K562 (cell line): ENCODE measurements around the gene ARHGEF7. TPM values are rescaled to one million over a fixed set of nuclear protein-coding genes. Genes with fewer than 3 reads are reported as not detected.

Source experiments
- ATAC-seq: fragments of 200-7000 bp; cut with Tn5 transposase; 3 replicates; pipeline ENCODE4 v1.9.1; 2020; ENCODE audit warnings: moderate library complexity
- BruUV-seq: library from RNA; stranded (reverse); fragments of 400-500 nt; replicated peaks from 2 replicates; lab custom pipeline; 2021; lab: Mats Ljungman, UMichigan
- CTCF ChIA-PET: fragments of 300-600 bp; formaldehyde crosslinking; extraction: SDS; loops from one replicate; lab custom pipeline; 2021; ENCODE audit warnings: low intra/inter-chr PET ratio; lab: Yijun Ruan, JAX
- POLR2A ChIA-PET: fragments of 300-600, 350-650 bp; sonication (Branson Sonifier 250); formaldehyde crosslinking; extraction: SDS; loops from one replicate; lab custom pipeline; 2021; ENCODE audit warnings: antibody characterized with exemption, inconsistent platforms; lab: Yijun Ruan, JAX
- DNase-seq, 4 experiments: peaks; one replicate each; pipeline versions ENCODE4 v3.0.0 to v3.0.0-alpha.2; 2011 to 2018; ENCODE audit warnings: low spot score in 3 of 4, mixed read lengths in 3 of 4; ENCODE audit errors: extremely low read depth in 1 of 4
- FAIRE-seq: peaks from 2 replicates; lab custom pipeline; 2011; peaks lifted over from hg19 to GRCh38; lab: Jason Lieb, UNC
- H2AFZ ChIP-seq: 2 replicates; pipeline ENCODE4 v1.6.0; 2011; ENCODE audit warnings: low read depth, low read length, control low read depth, inconsistent platforms
- H3K27ac ChIP-seq: fragments of 200-600 bp; 3 replicates; pipeline ENCODE4 v1.8.0; 2011; ENCODE audit warnings: low read depth, mild to moderate bottlenecking, control low read depth, inconsistent platforms, low read length, moderate library complexity, mixed read lengths; ENCODE audit errors: extremely low read depth
- H3K27me3 ChIP-seq, 2 experiments: fragments of 300-600 bp in 1 of 2; 2 replicates in 1 of 2; 3 replicates in 1 of 2; pipeline versions ENCODE4 v1.6.0 to v1.8.0; 2011; ENCODE audit warnings: inconsistent platforms in 2 of 2, low read length in 2 of 2, mild to moderate bottlenecking in 1 of 2, mixed read lengths in 1 of 2, moderate library complexity in 1 of 2; ENCODE audit not compliant: control insufficient read depth in 2 of 2, insufficient read depth in 2 of 2
- H3K36me3 ChIP-seq: fragments of 300-600 bp; 3 replicates; pipeline ENCODE4 v1.8.0; 2011; ENCODE audit warnings: mild to moderate bottlenecking, low read length, inconsistent platforms; ENCODE audit not compliant: control insufficient read depth, insufficient read depth
- H3K4me1 ChIP-seq, 2 experiments: fragments of 200-600 bp in 1 of 2; replicated peaks in 1 of 2; 2 replicates in 1 of 2; 3 replicates in 1 of 2; pipeline versions ENCODE4 v1.5.1 to v1.8.0; 2011; ENCODE audit warnings: inconsistent platforms in 2 of 2, low read length in 2 of 2, mild to moderate bottlenecking in 1 of 2, mixed read lengths in 1 of 2, moderate library complexity in 1 of 2; ENCODE audit not compliant: control insufficient read depth in 2 of 2, insufficient read depth in 2 of 2
- H3K4me2 ChIP-seq: 2 replicates; pipeline ENCODE4 v1.6.1; 2011; ENCODE audit warnings: low read length, control low read depth, inconsistent platforms, mixed read lengths; ENCODE audit not compliant: insufficient read depth
- H3K4me3 ChIP-seq: fragments of 200-600 bp; sonication (generic), shearing (Covaris generic); 2 replicates; pipeline ENCODE4 v1.5.1; 2016; ENCODE audit warnings: control low read depth, inconsistent platforms
- H3K79me2 ChIP-seq: fragments of 200-600 bp; 3 replicates; pipeline ENCODE4 v1.8.0; 2011; ENCODE audit warnings: low read length, inconsistent platforms; ENCODE audit not compliant: control insufficient read depth, insufficient read depth
- H3K9ac ChIP-seq, 2 experiments: 2 replicates each; pipeline versions ENCODE4 v1.6.0 to v1.6.1; 2011; ENCODE audit warnings: low read depth in 2 of 2, low read length in 2 of 2, control low read depth in 1 of 2, inconsistent platforms in 1 of 2, mild to moderate bottlenecking in 1 of 2, mixed read lengths in 1 of 2; ENCODE audit not compliant: insufficient read depth in 1 of 2
- H3K9me1 ChIP-seq: one replicate; pipeline ENCODE4 v1.6.0; 2011; ENCODE audit warnings: inconsistent platforms, mild to moderate bottlenecking, low read length, moderate library complexity; ENCODE audit not compliant: control insufficient read depth, insufficient read depth
- H3K9me3 ChIP-seq: replicated peaks from 2 replicates; pipeline ENCODE4 v1.5.1; 2011; ENCODE audit warnings: low read depth, low read length, inconsistent platforms; ENCODE audit not compliant: control insufficient read depth, insufficient read depth
- H4K20me1 ChIP-seq: replicated peaks from 2 replicates; pipeline ENCODE4 v1.6.1; 2011; ENCODE audit warnings: low read length, inconsistent platforms, mixed read lengths; ENCODE audit not compliant: control insufficient read depth, insufficient read depth
- DEAF1 ChIP-seq: fragments of 450-650 bp; formaldehyde crosslinking; IDR thresholded peaks from 2 replicates; pipeline ENCODE4 v1.4.0; 2020; ENCODE audit warnings: mild to moderate bottlenecking, moderate library complexity
- POLR2AphosphoS2 ChIP-seq: IDR thresholded peaks from 2 replicates; pipeline ENCODE4 v1.6.1; 2012; ENCODE audit warnings: low read length, improper control_type of control experiment
- PRPF4 ChIP-seq: fragments of 200-400 bp; formaldehyde crosslinking; IDR thresholded peaks from one replicate; pipeline ENCODE4 v1.6.1; 2017; ENCODE audit warnings: low read length, low read depth, mild to moderate bottlenecking; ENCODE audit not compliant: insufficient read depth, poor library complexity, severe bottlenecking
- RFX5 ChIP-seq: IDR thresholded peaks from 2 replicates; pipeline ENCODE4 v1.6.1; 2011; ENCODE audit warnings: low read depth, mild to moderate bottlenecking, improper control_type of control experiment, low read length
- SP1 ChIP-seq: sonication (generic); formaldehyde crosslinking; IDR thresholded peaks from 2 replicates; pipeline ENCODE4 v1.8.1; 2022; ENCODE audit warnings: mild to moderate bottlenecking, missing genetic modification reagents
- TAF7 ChIP-seq: fragments of 450-650 bp; IDR thresholded peaks from 2 replicates; pipeline ENCODE4 v1.6.1; 2016; ENCODE audit warnings: missing genetic modification characterization, missing compliant biosample characterization
- ZNF174 ChIP-seq: fragments of 250-450 bp; sonication (Bioruptor Pico); IDR thresholded peaks from 2 replicates; pipeline ENCODE4 v1.4.0; 2020; ENCODE audit warnings: mild to moderate bottlenecking
- WGBS: fragments of 100-300 bp; shearing (Covaris generic); methylation state at CpG from one replicate; pipeline ENCODE4 v1.1.6; 2016; ENCODE audit warnings: low coverage, mixed read lengths; ENCODE audit not compliant: insufficient coverage; ENCODE audit errors: missing lambda C conversion rate; 5-methylcytosine and 5-hydroxymethylcytosine counted together
- in situ Hi-C: fragments of 300-500 bp; cut with MboI; formaldehyde crosslinking; loops from 4 replicates; pipeline ENCODE4 v1.15.0; 2018; ENCODE audit warnings: inconsistent platforms, mixed read lengths
- intact Hi-C: fragments of 100-400 bp; cut with micrococcal nuclease; formaldehyde crosslinking; loops from 2 replicates; pipeline ENCODE4 v1.14.2; 2022
- polyA plus RNA-seq, 8 experiments: library from polyadenylated mRNA; depleted of rRNA in 4 of 8; stranded (reverse) in 5 of 8; unstranded in 3 of 8; fragments of >200 nt; fragmentation: Nextera tagmentation in 2 of 8; fragmentation: Illumina TruSeq in 1 of 8; extraction: Ambion mirVana in 2 of 8; extraction: Trizol in 1 of 8; gene quantifications; 2 replicates each; pipeline versions ENCODE4 v1.2.1 to v1.2.3, GENCODE V29; 2011 to 2014; ENCODE audit warnings: inconsistent platforms in 1 of 8, missing spikeins in 1 of 8
- total RNA-seq, 7 experiments: library from RNA; depleted of rRNA in 6 of 7; stranded (reverse); fragments of >200 nt in 6 of 7; fragmentation: Illumina TruSeq in 2 of 7; extraction: Trizol in 2 of 7; gene quantifications; 2 replicates each; pipeline versions ENCODE4 v1.2.1 to v1.2.3, GENCODE V29; 2011 to 2021; ENCODE audit warnings: low replicate concordance in 1 of 7

ARHGEF7 gene
- total and polyA plus RNA-seq, 9 of the 15 experiments (the other 6 are each of a cell fraction or from before 2014, with no cell fraction given): 2.1 to 26.8 (median 17.5) TPM

- TF ChIP-seq DEAF1 (CRISPR knock-in tag) (no peak), SP1 (no peak), TAF7 (tag) (no peak)
Measured at GRCh38 chr13:111278258-111278657, 163.1 kb downstream of the ARHGEF7 start (continued).

- no peak overlapping the region for H3K4me3 ChIP-seq
- H3K9ac ChIP-seq: no peak overlapping the region
- 92% methylated on average over 13 of the region's 17 CpGs for WGBS
- H3K27me3 ChIP-seq: no peaks in the 10 kb centered on the region
- FAIRE-seq (no peak), DNase-seq (no peak)
- H2AFZ ChIP-seq: no peak overlapping the region
- no TSS peak for BruUV-seq
- H3K4me2 ChIP-seq: no peak overlapping the region
- no peaks in the 10 kb centered on the region for H3K9me3 ChIP-seq
- POLR2A ChIA-PET: interaction anchor here (0.7 kb wide), 1 partner anchor 9 kb away, joined by 3 read pairs; no protein-coding TSS in a partner anchor
- no peak for TF ChIP-seq PRPF4
- TF ChIP-seq POLR2AphosphoS2: no peak
- no peak for TF ChIP-seq ZNF174 (CRISPR knock-in tag)
- no peak for TF ChIP-seq RFX5
- TF ChIP-seq, all 486 proteins: peak for 0
- H3K79me2 ChIP-seq: no peaks in the 10 kb centered on the region
- no peaks in the 10 kb centered on the region for H3K9me1 ChIP-seq
- CTCF ChIA-PET: no interaction called here
- intact Hi-C loops (no loop called here), in situ Hi-C loops (no loop called here)
- no peak for ATAC-seq
- H3K4me1 ChIP-seq: no peaks in the 10 kb centered on the region
- no peak overlapping the region for H3K27ac ChIP-seq
- no peaks in the 10 kb centered on the region for H4K20me1 ChIP-seq
- peaks cover 65% of the 10 kb centered on the region; the same call in 2 of the 3 replicates for H3K36me3 ChIP-seq
Measured at GRCh38 chr13:111278743-111279652, 163.9 kb downstream of the ARHGEF7 start.
